Activated naive CD4-positive, alpha-beta T cell treated with anti-CD3 and anti-CD28 coated beads, Interleukin-2, amount 50 U/mL, for 72 hours (primary cell): ENCODE results near the gene ERFL. TPM values are rescaled to one million over a fixed set of nuclear protein-coding genes. Genes with fewer than 3 reads are reported as not detected.
"Not testable (repeated sequence)": the region's sequence is repeated elsewhere in the genome, so short reads cannot be mapped to it uniquely, and the experiment has no call there.

Source experiments
- ATAC-seq, 2 donors: fragments of 150-1000 bp; cut with Tn5 transposase; 2 replicates each; pipeline ENCODE4 v1.10.0; 2021; ENCODE audit warnings: mild to moderate bottlenecking in 2 of 2, moderate library complexity in 2 of 2
- DNase-seq, 2 donors: peaks; one replicate each; pipeline ENCODE4 v3.0.0; 2021 to 2022; ENCODE audit warnings: low spot score in 2 of 2
- H3K27ac Mint-ChIP-seq, 2 donors: one replicate each; pipeline ENCODE4 v1.8.0; 2022; ENCODE audit warnings: mild to moderate bottlenecking in 2 of 2, mixed read lengths in 2 of 2
- H3K36me3 Mint-ChIP-seq, 2 donors: one replicate each; pipeline ENCODE4 v1.8.0; 2022; ENCODE audit warnings: mixed read lengths in 2 of 2
- H3K9me3 Mint-ChIP-seq, 2 donors: one replicate each; pipeline ENCODE4 v1.8.0; 2022; ENCODE audit warnings: mixed read lengths in 2 of 2
- total RNA-seq, 2 donors: library from RNA; stranded (reverse); gene quantifications; one replicate each; pipeline ENCODE4 v1.2.3, GENCODE V29; 2022

Gene ERFL
- total RNA-seq, 2 donors from 2014 or later, result 1.7 to 2.9 TPM

GRCh38 chr19:41882568-41883462, 45.4 kb downstream of the ERFL start, which contains the start of gene ARHGEF1:
Gene ARHGEF1 (plus strand): TSS chr19:41883184. CDS start chr19:41888083, 4,899 bp downstream.
- peaks cover 30 to 32% of the 10 kb centered on the region in 2 donors for H3K36me3 Mint-ChIP-seq
- H3K27ac Mint-ChIP-seq, result peak within 1 kb of the TSS; percentile 92 to 96
- DNase-seq (peak in 1 of 2 donors; percentile 55), ATAC-seq (no peak)
- H3K9me3 Mint-ChIP-seq, result no peaks in the 10 kb centered on the region

- Mint-ChIP-seq H3K36me3 (peaks cover 23 to 30% of the 10 kb centered on the region in 2 donors), H3K27ac (no peak overlapping the region), H3K9me3 (no peaks in the 10 kb centered on the region)
- no peak for ATAC-seq
- no peak for DNase-seq
Observed at GRCh38 chr19:41880329-41880708, 47.9 kb downstream of the ERFL start.

GRCh38 chr19:41879670-41880328, 48.5 kb downstream of the ERFL start:
- ATAC-seq, result no peak
- no peak for DNase-seq
- no peak overlapping the region for H3K27ac Mint-ChIP-seq
- peaks cover 18 to 24% of the 10 kb centered on the region in 2 donors for H3K36me3 Mint-ChIP-seq
- no peaks in the 10 kb centered on the region for H3K9me3 Mint-ChIP-seq

GRCh38 chr19:41879080-41879479, 49.2 kb downstream of the ERFL start:
- Mint-ChIP-seq H3K9me3 (no peaks in the 10 kb centered on the region), H3K36me3 (peaks cover 15 to 17% of the 10 kb centered on the region in 2 donors), H3K27ac (peak overlapping the region in 1 of 2 donors; percentile 87)
- ATAC-seq (no peak), DNase-seq (no peak)

- peaks cover 9 to 10% of the 10 kb centered on the region in 2 donors for H3K36me3 Mint-ChIP-seq
- ATAC-seq (no peak), DNase-seq (no peak)
- H3K9me3 Mint-ChIP-seq, result no peaks in the 10 kb centered on the region
- H3K27ac Mint-ChIP-seq, result peak overlapping the region; percentile 29 to 87
Observed at GRCh38 chr19:41877916-41878905, 50.0 kb downstream of the ERFL start.

GRCh38 chr19:41876847-41877832, 51.1 kb downstream of the ERFL start, which contains the start of gene CD79A:
Gene CD79A (plus strand): TSS chr19:41877279. CDS start chr19:41877305, 26 bp downstream.
- ATAC-seq (peak in 1 of 2 donors; percentile 47), DNase-seq (no peak)
- Mint-ChIP-seq H3K36me3 (peaks cover 2 to 5% of the 10 kb centered on the region in 2 donors), H3K9me3 (no peaks in the 10 kb centered on the region), H3K27ac (peak within 1 kb of the TSS; percentile 87 to 88)

GRCh38 chr19:41875973-41876372, 52.3 kb downstream of the ERFL start:
- not testable (repeated sequence) for ATAC-seq, DNase-seq, H3K9me3 Mint-ChIP-seq
- peaks cover 0 to 15% of the 10 kb centered on the region in 2 donors for H3K36me3 Mint-ChIP-seq
- peak overlapping the region; percentile 57 to 87 for H3K27ac Mint-ChIP-seq

- Mint-ChIP-seq H3K9me3 (no peaks in the 10 kb centered on the region), H3K36me3 (peaks cover 3 to 34% of the 10 kb centered on the region in 2 donors), H3K27ac (peak overlapping the region; percentile 91 to 95)
- ATAC-seq (no peak), DNase-seq (peak in 1 of 2 donors; percentile 72)
Observed at GRCh38 chr19:41872775-41873647, 55.2 kb downstream of the ERFL start.

- DNase-seq (no peak), ATAC-seq (no peak)
- H3K36me3 Mint-ChIP-seq, result peaks cover 8 to 38% of the 10 kb centered on the region in 2 donors
- peak overlapping the region; percentile 79 to 91 for H3K27ac Mint-ChIP-seq
- no peaks in the 10 kb centered on the region for H3K9me3 Mint-ChIP-seq
Observed at GRCh38 chr19:41872384-41872774, 55.9 kb downstream of the ERFL start.

GRCh38 chr19:41871573-41872383, 56.5 kb downstream of the ERFL start:
- ATAC-seq (peak; percentile 71 to 80), DNase-seq (peak; percentile 69 to 84)
- Mint-ChIP-seq H3K27ac (peak overlapping the region; percentile 91 to 98), H3K36me3 (peaks cover 8 to 38% of the 10 kb centered on the region in 2 donors), H3K9me3 (no peaks in the 10 kb centered on the region)

- DNase-seq, result no peak
- peak; percentile 16 to 42 for ATAC-seq
- no peaks in the 10 kb centered on the region for H3K9me3 Mint-ChIP-seq
- H3K27ac Mint-ChIP-seq, result peak overlapping the region; percentile 90 to 91
- peaks cover 15 to 48% of the 10 kb centered on the region in 2 donors for H3K36me3 Mint-ChIP-seq
Observed at GRCh38 chr19:41870401-41870873, 57.8 kb downstream of the ERFL start.

GRCh38 chr19:41869374-41869955, 58.8 kb downstream of the ERFL start:
- H3K9me3 Mint-ChIP-seq, result no peaks in the 10 kb centered on the region

GRCh38 chr19:41868989-41869300, 59.3 kb downstream of the ERFL start:
- ATAC-seq (no peak), DNase-seq (no peak)
- Mint-ChIP-seq H3K36me3 (peaks cover 23 to 59% of the 10 kb centered on the region in 2 donors), H3K27ac (peak overlapping the region; percentile 91 to 98), H3K9me3 (no peaks in the 10 kb centered on the region)

More at GRCh38 chr19:41869374-41869955, 58.8 kb downstream of the ERFL start:
- DNase-seq (no peak), ATAC-seq (no peak)
- peaks cover 18 to 54% of the 10 kb centered on the region in 2 donors for H3K36me3 Mint-ChIP-seq
- peak overlapping the region; percentile 90 to 91 for H3K27ac Mint-ChIP-seq
